ENCODE results near the gene PHRF1.

The PHRF1 gene

GRCh38 chr11:605286-606129 is 29.2 kb downstream of the PHRF1 start:
- Histone ChIP-seq H3K36me3 (ENCODE audit: control insufficient read depth, insufficient read depth, low read length) (peaks cover 95% of the 10 kb centered on the region), H3K9me3 (ENCODE audit: control insufficient read depth, low read length) (no peaks in the 10 kb centered on the region), H3K4me1 (ENCODE audit: control insufficient read depth, insufficient read depth, low read length, poor library complexity, severe bottlenecking) (no peaks in the 10 kb centered on the region), H3K4me3 (ENCODE audit: extremely low read depth, insufficient read depth, low read length, poor library complexity, severe bottlenecking) (no peak overlapping the region), H3K27ac (ENCODE audit: low read depth, low read length, severe bottlenecking) (no peak overlapping the region)
- WGBS, 2 experiments (ENCODE audit: insufficient coverage in 2 of 2), result 96 to 98% methylated on average over 20 to 29 of the region's 33 CpGs

GRCh38 chr11:606245-606644 is 30.0 kb downstream of the PHRF1 start:
- Histone ChIP-seq H3K36me3 (ENCODE audit: control insufficient read depth, insufficient read depth, low read length) (peaks cover 98% of the 10 kb centered on the region), H3K4me1 (ENCODE audit: control insufficient read depth, insufficient read depth, low read length, poor library complexity, severe bottlenecking) (no peaks in the 10 kb centered on the region), H3K27ac (ENCODE audit: low read depth, low read length, severe bottlenecking) (no peak overlapping the region), H3K9me3 (ENCODE audit: control insufficient read depth, low read length) (no peaks in the 10 kb centered on the region), H3K4me3 (ENCODE audit: extremely low read depth, insufficient read depth, low read length, poor library complexity, severe bottlenecking) (no peak overlapping the region)
- 92 to 94% methylated on average over 14 to 19 of the region's 19 CpGs for WGBS, 2 experiments (ENCODE audit: insufficient coverage in 2 of 2)

- Histone ChIP-seq H3K36me3 (ENCODE audit: control insufficient read depth, insufficient read depth, low read length) (peaks cover 97% of the 10 kb centered on the region), H3K4me3 (ENCODE audit: extremely low read depth, insufficient read depth, low read length, poor library complexity, severe bottlenecking) (no peak overlapping the region), H3K9me3 (ENCODE audit: control insufficient read depth, low read length) (no peaks in the 10 kb centered on the region), H3K27ac (ENCODE audit: low read depth, low read length, severe bottlenecking) (no peak overlapping the region), H3K4me1 (ENCODE audit: control insufficient read depth, insufficient read depth, low read length, poor library complexity, severe bottlenecking) (no peaks in the 10 kb centered on the region)
- WGBS, 2 experiments (ENCODE audit: insufficient coverage in 2 of 2), result 97 to 98% methylated on average over 27 to 34 of the region's 35 CpGs
These were observed 30.9 kb downstream of the PHRF1 start for GRCh38 chr11:607020-607780.

DNA sequence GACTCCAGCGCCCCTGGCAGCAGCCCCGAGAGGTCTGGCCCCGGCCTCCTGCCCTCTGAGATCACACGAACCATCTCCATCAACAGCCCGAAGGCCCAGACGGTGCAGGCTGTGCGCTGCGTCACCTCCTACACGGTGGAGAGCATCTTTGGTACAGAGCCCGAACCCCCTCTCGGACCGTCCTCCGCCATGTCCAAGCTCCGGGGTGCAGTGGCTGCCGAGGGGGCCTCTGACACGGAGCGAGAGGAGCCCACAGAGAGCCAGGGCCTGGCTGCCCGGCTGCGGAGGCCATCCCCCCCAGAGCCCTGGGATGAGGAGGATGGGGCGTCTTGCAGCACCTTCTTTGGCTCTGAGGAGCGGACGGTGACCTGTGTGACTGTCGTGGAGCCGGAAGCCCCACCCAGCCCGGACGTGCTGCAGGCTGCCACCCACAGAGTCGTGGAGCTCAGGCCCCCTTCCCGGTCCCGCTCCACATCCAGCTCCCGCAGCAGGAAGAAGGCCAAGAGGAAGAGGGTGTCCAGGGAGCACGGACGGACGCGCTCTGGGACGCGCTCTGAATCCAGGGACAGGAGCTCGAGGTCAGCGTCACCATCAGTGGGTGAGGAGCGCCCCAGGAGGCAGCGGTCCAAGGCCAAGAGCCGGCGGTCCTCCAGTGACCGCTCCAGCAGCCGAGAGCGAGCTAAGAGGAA is 31.8 kb downstream of the PHRF1 start:
- Histone ChIP-seq H3K4me3 (ENCODE audit: extremely low read depth, insufficient read depth, low read length, poor library complexity, severe bottlenecking) (no peak overlapping the region), H3K36me3 (ENCODE audit: control insufficient read depth, insufficient read depth, low read length) (peaks cover 97% of the 10 kb centered on the region), H3K27ac (ENCODE audit: low read depth, low read length, severe bottlenecking) (no peak overlapping the region), H3K9me3 (ENCODE audit: control insufficient read depth, low read length) (no peaks in the 10 kb centered on the region), H3K4me1 (ENCODE audit: control insufficient read depth, insufficient read depth, low read length, poor library complexity, severe bottlenecking) (peaks cover 3% of the 10 kb centered on the region)
- 96% methylated on average over 27 to 45 of the region's 45 CpGs for WGBS, 2 experiments (ENCODE audit: insufficient coverage in 2 of 2)

DNA sequence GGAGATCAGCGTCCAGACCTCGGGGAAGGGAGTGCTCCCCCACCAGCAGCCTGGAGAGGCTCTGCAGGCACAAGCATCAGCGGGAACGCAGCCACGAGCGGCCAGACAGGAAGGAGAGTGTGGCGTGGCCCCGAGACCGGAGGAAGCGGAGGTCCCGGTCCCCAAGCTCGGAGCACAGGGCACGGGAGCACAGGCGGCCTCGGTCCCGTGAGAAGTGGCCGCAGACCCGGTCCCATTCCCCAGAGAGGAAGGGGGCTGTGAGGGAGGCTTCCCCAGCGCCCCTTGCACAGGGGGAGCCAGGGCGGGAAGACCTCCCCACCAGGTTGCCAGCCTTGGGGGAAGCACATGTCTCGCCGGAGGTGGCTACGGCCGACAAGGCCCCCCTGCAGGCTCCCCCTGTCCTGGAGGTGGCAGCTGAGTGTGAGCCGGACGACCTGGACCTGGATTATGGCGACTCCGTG is 32.6 kb downstream of the PHRF1 start:
- H3K4me3 ChIP-seq (ENCODE audit: extremely low read depth, insufficient read depth, low read length, poor library complexity, severe bottlenecking), result no peak overlapping the region
- H3K27ac ChIP-seq (ENCODE audit: low read depth, low read length, severe bottlenecking), result no peak overlapping the region
- H3K36me3 ChIP-seq (ENCODE audit: control insufficient read depth, insufficient read depth, low read length), result peaks cover 96% of the 10 kb centered on the region
- no peaks in the 10 kb centered on the region for H3K9me3 ChIP-seq (ENCODE audit: control insufficient read depth, low read length)
- 90 to 98% methylated on average over 19 to 27 of the region's 28 CpGs for WGBS, 2 experiments (ENCODE audit: insufficient coverage in 2 of 2)
- peaks cover 6% of the 10 kb centered on the region for H3K4me1 ChIP-seq (ENCODE audit: control insufficient read depth, insufficient read depth, low read length, poor library complexity, severe bottlenecking)

- Histone ChIP-seq H3K4me1 (ENCODE audit: control insufficient read depth, insufficient read depth, low read length, poor library complexity, severe bottlenecking) (peaks cover 6% of the 10 kb centered on the region), H3K4me3 (ENCODE audit: extremely low read depth, insufficient read depth, low read length, poor library complexity, severe bottlenecking) (no peak overlapping the region), H3K36me3 (ENCODE audit: control insufficient read depth, insufficient read depth, low read length) (peaks cover 95% of the 10 kb centered on the region), H3K9me3 (ENCODE audit: control insufficient read depth, low read length) (no peaks in the 10 kb centered on the region), H3K27ac (ENCODE audit: low read depth, low read length, severe bottlenecking) (no peak overlapping the region)
- WGBS, 2 experiments (ENCODE audit: insufficient coverage in 2 of 2), result 98% methylated on average over 23 to 25 of the region's 28 CpGs
These were observed 33.1 kb downstream of the PHRF1 start for GRCh38 chr11:609341-609811.

- no peak overlapping the region for H3K4me3 ChIP-seq (ENCODE audit: extremely low read depth, insufficient read depth, low read length, poor library complexity, severe bottlenecking)
- H3K4me1 ChIP-seq (ENCODE audit: control insufficient read depth, insufficient read depth, low read length, poor library complexity, severe bottlenecking), result peaks cover 10% of the 10 kb centered on the region
- H3K36me3 ChIP-seq (ENCODE audit: control insufficient read depth, insufficient read depth, low read length), result peaks cover 86% of the 10 kb centered on the region
- H3K9me3 ChIP-seq (ENCODE audit: control insufficient read depth, low read length), result no peaks in the 10 kb centered on the region
- H3K27ac ChIP-seq (ENCODE audit: low read depth, low read length, severe bottlenecking), result no peak overlapping the region
- 95 to 98% methylated on average over 13 to 15 of the region's 18 CpGs for whole genome bisulfite sequencing, 2 experiments (ENCODE audit: insufficient coverage in 2 of 2)
These were observed 34.0 kb downstream of the PHRF1 start for GRCh38 chr11:610146-610801.

GRCh38 chr11:611001-611996 is 35.0 kb downstream of the PHRF1 start:
- Histone ChIP-seq H3K4me3 (ENCODE audit: extremely low read depth, insufficient read depth, low read length, poor library complexity, severe bottlenecking) (no peak overlapping the region), H3K9me3 (ENCODE audit: control insufficient read depth, low read length) (no peaks in the 10 kb centered on the region), H3K27ac (ENCODE audit: low read depth, low read length, severe bottlenecking) (no peak overlapping the region), H3K4me1 (ENCODE audit: control insufficient read depth, insufficient read depth, low read length, poor library complexity, severe bottlenecking) (peaks cover 16% of the 10 kb centered on the region), H3K36me3 (ENCODE audit: control insufficient read depth, insufficient read depth, low read length) (peaks cover 75% of the 10 kb centered on the region)
- WGBS, 2 experiments (ENCODE audit: insufficient coverage in 2 of 2), result 95 to 96% methylated on average over 38 to 42 of the region's 49 CpGs

GRCh38 chr11:612201-612960 is 36.1 kb downstream of the PHRF1 start:
- 89 to 92% methylated on average over 24 to 27 of the region's 27 CpGs for WGBS, 2 experiments (ENCODE audit: insufficient coverage in 2 of 2)
- H3K4me1 ChIP-seq (ENCODE audit: control insufficient read depth, insufficient read depth, low read length, poor library complexity, severe bottlenecking), result peaks cover 19% of the 10 kb centered on the region
- peaks cover 64% of the 10 kb centered on the region for H3K36me3 ChIP-seq (ENCODE audit: control insufficient read depth, insufficient read depth, low read length)
- H3K9me3 ChIP-seq (ENCODE audit: control insufficient read depth, low read length), result no peaks in the 10 kb centered on the region
- no peak overlapping the region for H3K4me3 ChIP-seq (ENCODE audit: extremely low read depth, insufficient read depth, low read length, poor library complexity, severe bottlenecking)
- no peak overlapping the region for H3K27ac ChIP-seq (ENCODE audit: low read depth, low read length, severe bottlenecking)

All from mesodermal cell (in vitro differentiated cells).